Activated CD4-positive, alpha-beta T cell treated with anti-CD3 and anti-CD28 coated beads, Interleukin-2, amount 10 ng/mL, durations not matched to agents 7 days and 5 days (primary cell): Measurements from ENCODE around the gene CHRNA4. TPM values are rescaled to one million over a fixed set of nuclear protein-coding genes. Genes with fewer than 3 reads are reported as not detected.

ENCODE experiments used
- CTCF ChIA-PET: fragments of 350-600 bp; sonication (Branson Sonifier 250); formaldehyde crosslinking; loops from one replicate; lab custom pipeline; 2021; ENCODE audit warnings: antibody characterized with exemption; lab: Charles Lee
- POLR2A ChIA-PET: fragments of 350-600 bp; sonication (Branson Sonifier 250); formaldehyde crosslinking; loops from one replicate; lab custom pipeline; 2021; ENCODE audit warnings: antibody characterized with exemption; lab: Charles Lee
- DNase-seq: peaks from one replicate; pipeline ENCODE4 v3.0.0-alpha.2; 2020
- H3K27ac Mint-ChIP-seq: one replicate; pipeline ENCODE4 v1.8.0; 2021; ENCODE audit warnings: mild to moderate bottlenecking, moderate library complexity, mixed read lengths
- H3K27me3 Mint-ChIP-seq: one replicate; pipeline ENCODE4 v1.8.0; 2021; ENCODE audit warnings: mixed read lengths
- H3K36me3 Mint-ChIP-seq: one replicate; pipeline ENCODE4 v1.8.0; 2021; ENCODE audit warnings: low read depth, mixed read lengths
- H3K4me1 Mint-ChIP-seq: one replicate; pipeline ENCODE4 v1.8.0; 2021; ENCODE audit warnings: mixed read lengths
- H3K4me3 Mint-ChIP-seq: one replicate; pipeline ENCODE4 v1.8.0; 2021; ENCODE audit warnings: mild to moderate bottlenecking, moderate library complexity, mixed read lengths
- H3K9me3 Mint-ChIP-seq: one replicate; pipeline ENCODE4 v1.8.0; 2021; ENCODE audit warnings: mixed read lengths
- total RNA-seq, 2 experiments: library from RNA; stranded (reverse); gene quantifications; one replicate each; pipeline ENCODE4 v1.2.3, GENCODE V29; 2021

CHRNA4 gene
- total RNA-seq, 2 experiments from 2014 or later: not detected

GRCh38 chr20:63316502-63316921 lies 44.6 kb downstream of the CHRNA4 start:
- POLR2A ChIA-PET: no interaction called here
- no peaks in the 10 kb centered on the region for H3K9me3 Mint-ChIP-seq

GRCh38 chr20:63315731-63316491 lies 45.2 kb downstream of the CHRNA4 start:
- DNase-seq: no peak
- ChIA-PET CTCF (no interaction called here), POLR2A (no interaction called here)
- no peak overlapping the region for H3K27ac Mint-ChIP-seq
- H3K36me3 Mint-ChIP-seq: no peaks in the 10 kb centered on the region
- H3K27me3 Mint-ChIP-seq: no peaks in the 10 kb centered on the region
- H3K4me1 Mint-ChIP-seq: no peaks in the 10 kb centered on the region
- H3K9me3 Mint-ChIP-seq: no peaks in the 10 kb centered on the region
- H3K4me3 Mint-ChIP-seq: no peak overlapping the region

More at GRCh38 chr20:63316502-63316921, 44.6 kb downstream of the CHRNA4 start:
- H3K4me1 Mint-ChIP-seq: no peaks in the 10 kb centered on the region
- CTCF ChIA-PET: no interaction called here
- no peaks in the 10 kb centered on the region for H3K27me3 Mint-ChIP-seq
- no peak overlapping the region for H3K4me3 Mint-ChIP-seq
- no peak overlapping the region for H3K27ac Mint-ChIP-seq
- no peaks in the 10 kb centered on the region for H3K36me3 Mint-ChIP-seq
- DNase-seq: no peak

GRCh38 chr20:63315240-63315689 lies 45.9 kb downstream of the CHRNA4 start:
- POLR2A ChIA-PET: no interaction called here

DNA sequence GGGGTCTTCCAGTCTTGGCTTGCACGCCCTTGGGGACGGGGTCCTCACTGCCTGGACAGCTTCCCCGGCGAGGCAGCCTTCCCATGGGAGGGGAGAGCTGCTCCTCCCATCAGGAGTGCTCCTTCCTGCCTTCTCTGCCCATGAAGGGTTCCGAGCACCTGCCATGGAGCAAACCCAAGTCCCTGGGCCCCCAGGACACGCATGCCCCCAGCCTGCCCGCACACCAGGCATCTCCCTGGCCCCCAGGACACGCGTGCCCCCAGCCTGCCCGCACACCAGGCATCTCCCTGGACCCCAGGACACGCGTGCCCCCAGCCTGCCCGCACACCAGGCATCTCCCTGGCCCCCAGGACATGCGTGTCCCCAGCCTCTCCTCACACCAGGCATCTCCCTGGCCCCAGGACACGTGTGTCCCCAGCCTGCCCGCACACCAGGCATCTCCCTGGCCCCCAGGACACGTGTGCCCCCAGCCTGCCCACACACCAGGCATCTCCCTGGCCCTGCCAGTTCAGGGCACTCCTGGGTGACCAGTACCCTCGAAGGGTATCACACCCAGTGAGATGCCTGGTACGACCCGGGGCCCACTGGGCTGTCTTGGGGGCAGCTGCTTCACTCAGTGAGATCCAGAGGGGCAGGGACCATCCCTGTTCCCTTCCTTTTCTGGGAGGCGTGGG lies 46.4 kb downstream of the CHRNA4 start:
- Mint-ChIP-seq H3K4me3 (no peak overlapping the region), H3K27me3 (no peaks in the 10 kb centered on the region), H3K27ac (no peak overlapping the region), H3K4me1 (no peaks in the 10 kb centered on the region), H3K36me3 (no peaks in the 10 kb centered on the region), H3K9me3 (no peaks in the 10 kb centered on the region)
- ChIA-PET CTCF (no interaction called here), POLR2A (no interaction called here)
- no peak for DNase-seq

More at GRCh38 chr20:63315240-63315689, 45.9 kb downstream of the CHRNA4 start:
- Mint-ChIP-seq H3K4me3 (no peak overlapping the region), H3K4me1 (no peaks in the 10 kb centered on the region), H3K27me3 (no peaks in the 10 kb centered on the region), H3K36me3 (no peaks in the 10 kb centered on the region), H3K9me3 (no peaks in the 10 kb centered on the region), H3K27ac (no peak overlapping the region)
- CTCF ChIA-PET: no interaction called here
- no peak for DNase-seq

GRCh38 chr20:63314015-63314471 lies 47.1 kb downstream of the CHRNA4 start:
- H3K36me3 Mint-ChIP-seq: no peaks in the 10 kb centered on the region
- no peak for DNase-seq
- no peaks in the 10 kb centered on the region for H3K4me1 Mint-ChIP-seq
- ChIA-PET POLR2A (no interaction called here), CTCF (no interaction called here)
- no peak overlapping the region for H3K27ac Mint-ChIP-seq
- H3K9me3 Mint-ChIP-seq: no peaks in the 10 kb centered on the region
- H3K4me3 Mint-ChIP-seq: no peak overlapping the region
- H3K27me3 Mint-ChIP-seq: no peaks in the 10 kb centered on the region

DNA sequence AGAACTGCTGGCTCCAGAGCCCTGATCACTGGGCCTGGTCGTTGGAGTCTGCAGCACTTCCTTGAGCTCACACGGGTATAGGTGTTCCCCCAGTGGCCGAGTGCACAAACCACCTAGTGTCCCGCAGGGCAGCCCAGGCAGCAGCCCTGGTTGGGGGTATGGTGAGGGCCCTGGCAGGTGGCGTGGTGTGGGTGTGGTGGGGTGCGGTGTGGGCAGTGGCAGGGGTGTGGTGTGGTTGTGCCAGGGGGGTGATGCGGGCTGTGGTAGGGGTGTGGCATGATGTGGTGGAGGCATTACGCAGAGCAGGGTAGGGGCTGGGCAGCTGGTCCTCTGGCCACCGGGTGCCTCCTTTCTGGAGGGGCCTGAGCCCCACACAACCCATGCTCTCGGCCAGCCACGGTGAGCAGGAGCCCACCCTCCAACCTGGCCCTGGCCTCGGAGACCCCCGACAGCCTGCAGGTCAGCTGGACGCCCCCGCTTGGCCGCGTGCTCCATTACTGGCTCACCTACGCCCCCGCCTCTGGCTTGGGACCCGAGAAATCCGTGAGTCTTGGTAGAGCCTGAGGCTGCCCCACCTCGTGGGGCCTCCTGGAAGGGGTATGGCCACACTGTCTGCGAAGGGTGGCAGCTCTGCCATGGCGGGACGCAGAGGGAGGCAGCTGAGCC lies 47.7 kb downstream of the CHRNA4 start:
- no peak overlapping the region for H3K27ac Mint-ChIP-seq
- no peak overlapping the region for H3K4me3 Mint-ChIP-seq
- H3K36me3 Mint-ChIP-seq: no peaks in the 10 kb centered on the region
- H3K4me1 Mint-ChIP-seq: no peaks in the 10 kb centered on the region
- ChIA-PET CTCF (no interaction called here), POLR2A (no interaction called here)
- no peaks in the 10 kb centered on the region for H3K9me3 Mint-ChIP-seq
- no peaks in the 10 kb centered on the region for H3K27me3 Mint-ChIP-seq
- no peak for DNase-seq

DNA sequence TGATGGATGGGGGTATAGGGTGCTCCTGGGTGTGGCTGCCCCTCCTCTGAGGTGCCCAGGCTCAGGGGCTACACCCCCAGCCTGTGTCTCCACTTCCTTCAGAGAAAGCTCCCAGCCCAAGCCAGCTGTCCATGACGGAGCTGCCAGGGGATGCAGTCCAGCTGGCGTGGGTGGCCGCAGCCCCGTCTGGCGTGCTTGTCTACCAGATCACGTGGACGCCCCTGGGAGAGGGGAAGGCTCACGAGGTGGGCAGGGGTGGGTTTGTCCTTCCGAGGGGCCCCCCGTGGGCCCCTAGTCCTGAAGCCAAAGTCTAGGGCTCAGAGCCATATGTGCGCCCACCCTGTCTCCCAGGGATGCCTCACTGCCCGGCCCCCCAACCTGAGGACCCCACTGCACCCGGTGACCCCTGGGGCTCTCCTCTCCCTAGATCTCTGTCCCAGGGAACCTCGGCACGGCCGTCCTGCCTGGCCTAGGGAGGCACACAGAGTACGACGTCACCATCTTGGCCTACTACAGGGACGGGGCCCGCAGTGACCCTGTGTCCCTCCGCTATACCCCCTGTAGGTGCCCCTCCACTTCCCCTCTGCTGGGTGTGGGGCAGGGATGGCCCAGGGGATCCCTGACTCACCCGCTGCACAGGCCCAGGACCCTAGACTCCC lies 48.3 kb downstream of the CHRNA4 start:
- H3K4me3 Mint-ChIP-seq: no peak overlapping the region
- H3K4me1 Mint-ChIP-seq: no peaks in the 10 kb centered on the region
- no peak for DNase-seq
- no peaks in the 10 kb centered on the region for H3K9me3 Mint-ChIP-seq
- H3K27ac Mint-ChIP-seq: no peak overlapping the region
- POLR2A ChIA-PET: no interaction called here
- CTCF ChIA-PET: no interaction called here
- H3K36me3 Mint-ChIP-seq: no peaks in the 10 kb centered on the region
- H3K27me3 Mint-ChIP-seq: no peaks in the 10 kb centered on the region

GRCh38 chr20:63312273-63312672 lies 48.9 kb downstream of the CHRNA4 start:
- ChIA-PET CTCF (no interaction called here), POLR2A (no interaction called here)
- no peak overlapping the region for H3K4me3 Mint-ChIP-seq
- no peak for DNase-seq
- no peaks in the 10 kb centered on the region for H3K36me3 Mint-ChIP-seq
- no peak overlapping the region for H3K27ac Mint-ChIP-seq
- H3K9me3 Mint-ChIP-seq: no peaks in the 10 kb centered on the region
- H3K4me1 Mint-ChIP-seq: no peaks in the 10 kb centered on the region
- H3K27me3 Mint-ChIP-seq: no peaks in the 10 kb centered on the region

- H3K27ac Mint-ChIP-seq: no peak overlapping the region
- no peak overlapping the region for H3K4me3 Mint-ChIP-seq
- no peaks in the 10 kb centered on the region for H3K36me3 Mint-ChIP-seq
- no peaks in the 10 kb centered on the region for H3K4me1 Mint-ChIP-seq
- CTCF ChIA-PET: no interaction called here
- no peak for DNase-seq
- no peaks in the 10 kb centered on the region for H3K9me3 Mint-ChIP-seq
- H3K27me3 Mint-ChIP-seq: no peaks in the 10 kb centered on the region
- POLR2A ChIA-PET: no interaction called here
Measured at GRCh38 chr20:63311833-63312243, 49.3 kb downstream of the CHRNA4 start.

GRCh38 chr20:63311186-63311832 lies 49.8 kb downstream of the CHRNA4 start:
- Mint-ChIP-seq H3K9me3 (no peaks in the 10 kb centered on the region), H3K27ac (no peak overlapping the region), H3K36me3 (no peaks in the 10 kb centered on the region), H3K27me3 (no peaks in the 10 kb centered on the region), H3K4me3 (no peak overlapping the region), H3K4me1 (no peaks in the 10 kb centered on the region)
- ChIA-PET POLR2A (no interaction called here), CTCF (interaction anchor here (1.5 kb wide), 1 partner anchor 16 kb away, joined by 5 read pairs; no protein-coding TSS in a partner anchor)
- DNase-seq: no peak

DNA sequence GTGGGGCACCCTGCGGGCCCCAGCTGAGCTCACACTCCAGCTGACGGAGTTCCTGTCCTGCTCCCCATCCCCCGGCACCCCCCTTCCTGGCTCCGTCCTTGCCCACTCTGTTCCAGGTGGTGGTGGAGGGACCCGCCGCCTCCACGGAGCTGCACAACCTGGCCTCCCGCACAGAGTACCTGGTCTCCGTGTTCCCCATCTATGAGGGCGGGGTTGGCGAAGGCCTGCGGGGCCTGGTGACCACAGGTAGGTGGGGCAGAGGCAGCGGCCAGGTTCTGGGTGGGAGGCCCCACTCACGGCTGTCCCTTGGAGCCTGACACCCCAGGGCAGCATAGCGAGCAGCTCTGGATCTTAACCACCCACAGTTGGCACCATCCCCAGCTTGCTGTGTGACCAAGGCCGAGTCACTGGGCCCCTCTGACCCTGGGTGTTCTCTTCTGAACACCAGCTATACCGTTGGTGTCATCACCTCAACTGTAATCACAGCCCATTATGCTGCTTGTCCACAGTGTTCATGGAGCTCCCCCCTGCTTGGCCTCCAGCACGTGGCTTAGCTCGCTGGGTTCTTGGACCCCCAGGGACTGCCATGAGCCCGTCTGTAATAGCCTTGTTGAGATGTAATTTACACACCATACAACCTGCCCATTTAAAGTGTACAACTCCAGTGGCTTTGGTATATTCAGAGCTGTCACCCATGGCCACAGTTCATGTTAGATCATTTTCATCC lies 50.7 kb downstream of the CHRNA4 start:
- CTCF ChIA-PET: interaction anchor here (0.9 to 1.8 kb wide), 3 partner anchors 15 to 72 kb away, joined by 3 to 5 read pairs (median 4); no protein-coding TSS in a partner anchor
- no peaks in the 10 kb centered on the region for H3K9me3 Mint-ChIP-seq
- H3K27ac Mint-ChIP-seq: no peak overlapping the region
- H3K27me3 Mint-ChIP-seq: no peaks in the 10 kb centered on the region
- POLR2A ChIA-PET: no interaction called here
- DNase-seq: no peak
- H3K4me3 Mint-ChIP-seq: no peak overlapping the region
- H3K36me3 Mint-ChIP-seq: no peaks in the 10 kb centered on the region
- no peaks in the 10 kb centered on the region for H3K4me1 Mint-ChIP-seq
